Ramos (cell line): Measurements from ENCODE around the gene CXXC5.
"Not testable (repeated sequence)": the region's sequence is repeated elsewhere in the genome, so short reads cannot be mapped to it uniquely, and the experiment has no call there.

Source experiments
- in situ Hi-C: fragments of 300-500 bp; cut with MboI; formaldehyde crosslinking; loops from one replicate; pipeline ENCODE4 v1.14.3; 2022; ENCODE audit warnings: low sequenced_read_pairs; ENCODE audit not compliant: unreplicated experiment

CXXC5 gene

GRCh38 chr5:139705655-139706587 is 57.8 kb downstream of the CXXC5 start:
- in situ Hi-C loops, result no loop called here

- in situ Hi-C loops, result no loop called here
Observed at GRCh38 chr5:139707445-139708003, 59.4 kb downstream of the CXXC5 start.

GRCh38 chr5:139708434-139708861 is 60.3 kb downstream of the CXXC5 start:
- in situ Hi-C loops, result no loop called here

- in situ Hi-C loops, result no loop called here
Observed at GRCh38 chr5:139708877-139709581, 60.9 kb downstream of the CXXC5 start.

GRCh38 chr5:139709582-139710318 is 61.6 kb downstream of the CXXC5 start:
- in situ Hi-C loops, result no loop called here

GRCh38 chr5:139710319-139711066 is 62.3 kb downstream of the CXXC5 start:
- in situ Hi-C loops, result no loop called here

- in situ Hi-C loops, result no loop called here
Observed at GRCh38 chr5:139711067-139711905, 63.1 kb downstream of the CXXC5 start.

GRCh38 chr5:139711906-139712224 is 63.7 kb downstream of the CXXC5 start:
- in situ Hi-C loops, result no loop called here

- in situ Hi-C loops, result no loop called here
Observed at GRCh38 chr5:139712412-139712811, 64.3 kb downstream of the CXXC5 start.

GRCh38 chr5:139713898-139714297 is 65.7 kb downstream of the CXXC5 start:
- in situ Hi-C loops, result not testable (repeated sequence)

- in situ Hi-C loops, result no loop called here
Observed at GRCh38 chr5:139717221-139717620, 69.1 kb downstream of the CXXC5 start.

- in situ Hi-C loops, result not testable (repeated sequence)
Observed at GRCh38 chr5:139718403-139718802, 70.3 kb downstream of the CXXC5 start.

GRCh38 chr5:139719970-139720369 is 71.8 kb downstream of the CXXC5 start:
- in situ Hi-C loops, result not testable (repeated sequence)

- in situ Hi-C loops, result no loop called here
Observed at GRCh38 chr5:139723986-139724587, 75.9 kb downstream of the CXXC5 start.

GRCh38 chr5:139725073-139725830 is 77.1 kb downstream of the CXXC5 start:
- in situ Hi-C loops, result no loop called here

GRCh38 chr5:139726248-139726647 is 78.1 kb downstream of the CXXC5 start:
- in situ Hi-C loops, result no loop called here

- in situ Hi-C loops, result not testable (repeated sequence)
Observed at GRCh38 chr5:139727615-139728014, 79.5 kb downstream of the CXXC5 start.

- in situ Hi-C loops, result no loop called here
Observed at GRCh38 chr5:139731281-139731680, 83.1 kb downstream of the CXXC5 start.
